ENCODE data around the gene LRRK1. TPM values are rescaled to one million over a fixed set of nuclear protein-coding genes. Genes with fewer than 3 reads are reported as not detected.

LRRK1 gene
- total RNA-seq, 4 donors from 2014 or later: 17.0 to 46.3 (median 26.4) TPM

- peaks cover 18% of the 10 kb centered on the region for H3K4me1 ChIP-seq
- H3K9me3 ChIP-seq: no peaks in the 10 kb centered on the region
- H3K27me3 ChIP-seq: no peaks in the 10 kb centered on the region
- no peaks in the 10 kb centered on the region for H3K36me3 ChIP-seq
- WGBS: 85% methylated on average over 6 of the region's 6 CpGs
- TF ChIP-seq POLR2AphosphoS5 (IDR thresholded peaks at IDR 0.05): no peak
- TF ChIP-seq EP300 (IDR thresholded peaks at IDR 0.05): no peak
- no peak for TF ChIP-seq POLR2A (IDR thresholded peaks at IDR 0.05)
- no peak for TF ChIP-seq CTCF (IDR thresholded peaks at IDR 0.05)
- peak in 1 of 2 donors; percentile 28 for DNase-seq (ENCODE audit: low spot score in 2 of 2)
- H3K27ac ChIP-seq: no peak overlapping the region
- H3K4me3 ChIP-seq: no peak overlapping the region
Measured at GRCh38 chr15:100893261-100893963, 25.7 kb upstream of the LRRK1 start.

- 36% methylated on average over 5 of the region's 9 CpGs for WGBS
- no peak overlapping the region for H3K27ac ChIP-seq
- DNase-seq (ENCODE audit: low spot score in 2 of 2): peak in 1 of 2 donors; percentile 71
Measured at GRCh38 chr15:100893964-100894295, 25.2 kb upstream of the LRRK1 start.

GRCh38 chr15:100895721-100896120, 23.4 kb upstream of the LRRK1 start:
- Histone ChIP-seq H3K27me3 (no peaks in the 10 kb centered on the region), H3K36me3 (no peaks in the 10 kb centered on the region), H3K4me1 (peaks cover 7% of the 10 kb centered on the region), H3K27ac (no peak overlapping the region), H3K4me3 (no peak overlapping the region), H3K9me3 (no peaks in the 10 kb centered on the region)
- 69% methylated on average over 10 of the region's 13 CpGs for WGBS
- no peak for DNase-seq (ENCODE audit: low spot score in 2 of 2)
- TF ChIP-seq POLR2AphosphoS5 (IDR thresholded peaks at IDR 0.05): no peak

More at GRCh38 chr15:100893964-100894295, 25.2 kb upstream of the LRRK1 start:
- TF ChIP-seq EP300 (IDR thresholded peaks at IDR 0.05) (no peak), POLR2A (IDR thresholded peaks at IDR 0.05) (no peak), CTCF (IDR thresholded peaks at IDR 0.05) (no peak), POLR2AphosphoS5 (IDR thresholded peaks at IDR 0.05) (no peak)
- Histone ChIP-seq H3K27me3 (no peaks in the 10 kb centered on the region), H3K4me3 (no peak overlapping the region), H3K9me3 (no peaks in the 10 kb centered on the region), H3K4me1 (peaks cover 15% of the 10 kb centered on the region), H3K36me3 (no peaks in the 10 kb centered on the region)

- peaks cover 25% of the 10 kb centered on the region for H3K4me1 ChIP-seq
- H3K27me3 ChIP-seq: no peaks in the 10 kb centered on the region
- WGBS: 67% methylated on average over 18 of the region's 26 CpGs
- H3K9me3 ChIP-seq: no peaks in the 10 kb centered on the region
- no peak overlapping the region for H3K27ac ChIP-seq
- DNase-seq (ENCODE audit: low spot score in 2 of 2): no peak
- no peaks in the 10 kb centered on the region for H3K36me3 ChIP-seq
- no peak overlapping the region for H3K4me3 ChIP-seq
- no peak for TF ChIP-seq CTCF (IDR thresholded peaks at IDR 0.05)
- no peak for TF ChIP-seq POLR2AphosphoS5 (IDR thresholded peaks at IDR 0.05)
- no peak for TF ChIP-seq EP300 (IDR thresholded peaks at IDR 0.05)
- no peak for TF ChIP-seq POLR2A (IDR thresholded peaks at IDR 0.05)
Measured at GRCh38 chr15:100897221-100898151, 21.7 kb upstream of the LRRK1 start.

- H3K9me3 ChIP-seq: no peaks in the 10 kb centered on the region
- WGBS: 87% methylated on average over 5 of the region's 9 CpGs
- no peak overlapping the region for H3K27ac ChIP-seq
- H3K4me1 ChIP-seq: peaks cover 31% of the 10 kb centered on the region
- TF ChIP-seq EP300 (IDR thresholded peaks at IDR 0.05) (no peak), CTCF (IDR thresholded peaks at IDR 0.05) (no peak), POLR2AphosphoS5 (IDR thresholded peaks at IDR 0.05) (no peak), POLR2A (IDR thresholded peaks at IDR 0.05) (no peak)
- no peaks in the 10 kb centered on the region for H3K27me3 ChIP-seq
- no peak for DNase-seq (ENCODE audit: low spot score in 2 of 2)
- no peaks in the 10 kb centered on the region for H3K36me3 ChIP-seq
- H3K4me3 ChIP-seq: no peak overlapping the region
Measured at GRCh38 chr15:100898152-100898490, 21.0 kb upstream of the LRRK1 start.
